ENCODE measurements around the gene OR2M2.

OR2M2 gene

GRCh38 chr1:248194117-248194516 is 19.5 kb downstream of the OR2M2 start:
- DNase-seq (ENCODE audit: insufficient read length, low spot score) (no peak), FAIRE-seq (no peak)
- no peak for TF ChIP-seq POLR2A (IDR thresholded peaks at IDR 0.05; ENCODE audit: low read depth, low read length)

- TF ChIP-seq POLR2A (IDR thresholded peaks at IDR 0.05; ENCODE audit: low read depth, low read length) = no peak
- DNase-seq (ENCODE audit: insufficient read length, low spot score) = no peak
- no peak for FAIRE-seq
These were observed 22.3 kb downstream of the OR2M2 start, which contains the start of gene OR2M3 for GRCh38 chr1:248196965-248197364. Gene OR2M3, plus strand, starts transcription at chr1:248197265. Its CDS starts 5,803 bp downstream, at chr1:248203068.

DNA sequence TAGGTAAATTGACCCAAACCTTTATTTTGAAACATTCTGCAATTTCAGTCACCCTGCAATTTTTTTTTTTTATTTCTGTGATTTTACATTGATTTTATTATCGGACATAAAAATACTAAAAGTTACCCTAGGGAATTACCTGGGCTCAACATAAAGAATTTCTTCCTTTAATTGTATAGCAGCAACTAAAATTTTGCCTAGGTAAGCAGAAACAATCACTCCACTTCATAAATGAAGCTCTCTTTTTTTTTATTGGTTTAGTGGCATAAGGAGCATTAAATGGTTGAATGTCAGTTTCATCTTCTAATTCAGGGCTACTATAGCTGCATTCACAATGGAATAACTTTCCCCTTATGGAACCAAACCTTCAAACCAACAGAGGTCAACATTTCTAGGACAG is 41.3 kb downstream of the OR2M2 start:
- no peak for FAIRE-seq
- TF ChIP-seq POLR2A (IDR thresholded peaks at IDR 0.05; ENCODE audit: low read depth, low read length) = no peak
- DNase-seq (ENCODE audit: insufficient read length, low spot score) = no peak

DNA sequence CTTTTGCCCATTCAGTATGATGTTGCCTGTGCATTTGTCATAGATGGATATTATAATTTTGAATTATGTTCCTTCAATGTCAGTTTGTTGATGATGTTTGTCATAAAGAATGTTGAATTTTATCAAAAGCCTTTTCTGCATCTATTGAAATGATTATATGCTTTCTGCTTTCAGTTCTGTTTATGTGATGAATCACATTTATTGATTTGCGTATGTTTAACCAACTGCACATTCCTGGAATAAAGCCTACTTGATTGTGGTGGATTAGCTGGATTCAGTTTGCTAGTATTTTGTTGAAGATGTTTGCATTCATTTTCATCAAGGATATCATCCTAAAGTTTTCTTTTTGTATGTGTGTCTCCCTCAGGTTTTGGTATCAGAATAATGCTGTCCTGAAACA is 50.9 kb downstream of the OR2M2 start:
- FAIRE-seq (no peak), DNase-seq (ENCODE audit: insufficient read length, low spot score) (no peak)

GRCh38 chr1:248229360-248229908 is 54.8 kb downstream of the OR2M2 start:
- FAIRE-seq = no peak
- TF ChIP-seq POLR2A (IDR thresholded peaks at IDR 0.05; ENCODE audit: low read depth, low read length) = no peak
- no peak for DNase-seq (ENCODE audit: insufficient read length, low spot score)

More for the DNA sequence above, 50.9 kb downstream of the OR2M2 start:
- TF ChIP-seq POLR2A (IDR thresholded peaks at IDR 0.05; ENCODE audit: low read depth, low read length) = no peak

Data from H54 (cell line).